ENCODE measurements around the gene PSME2. TPM values are rescaled to one million over a fixed set of nuclear protein-coding genes. Genes with fewer than 3 reads are reported as not detected.

The PSME2 gene
- total and polyA plus RNA-seq, 11 donors: 51.4 to 360 (median 90.4) TPM

DNA sequence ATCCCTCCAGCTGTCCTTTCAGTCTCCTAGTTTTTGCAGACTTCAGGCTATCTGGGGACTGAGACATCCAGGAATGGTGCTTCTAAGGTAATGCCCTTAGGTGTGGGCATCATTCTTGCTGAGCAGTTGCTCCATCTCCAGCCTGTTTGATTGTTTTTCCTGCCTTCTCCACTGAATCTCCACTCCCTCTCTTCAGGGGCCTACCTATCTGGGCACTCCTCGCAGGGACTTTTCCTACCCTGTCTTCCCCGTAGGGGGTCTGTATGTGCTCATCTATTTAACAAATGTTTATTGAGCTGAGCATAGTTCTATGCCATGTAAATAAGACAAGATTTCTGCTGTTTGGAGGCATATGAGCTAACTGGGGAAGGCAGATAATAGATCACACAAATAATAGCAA lies 13.4 kb downstream of the PSME2 start:
- DNase-seq (no peak), ATAC-seq (no peak)
- Histone ChIP-seq H3K4me3 (peak overlapping the region in 7 of 12 donors; percentile 38 to 58 (median 46)), H3K36me3 (peaks cover 0 to 13% (median 9%) of the 10 kb centered on the region in 9 donors), H3K27me3 (no peaks in the 10 kb centered on the region), H3K9me3 (no peaks in the 10 kb centered on the region), H3K27ac (peak overlapping the region; percentile 79 to 99 (median 93)), H3K4me1 (peaks cover 0 to 58% (median 37%) of the 10 kb centered on the region in 12 donors)
- TF ChIP-seq, protein P1, sequence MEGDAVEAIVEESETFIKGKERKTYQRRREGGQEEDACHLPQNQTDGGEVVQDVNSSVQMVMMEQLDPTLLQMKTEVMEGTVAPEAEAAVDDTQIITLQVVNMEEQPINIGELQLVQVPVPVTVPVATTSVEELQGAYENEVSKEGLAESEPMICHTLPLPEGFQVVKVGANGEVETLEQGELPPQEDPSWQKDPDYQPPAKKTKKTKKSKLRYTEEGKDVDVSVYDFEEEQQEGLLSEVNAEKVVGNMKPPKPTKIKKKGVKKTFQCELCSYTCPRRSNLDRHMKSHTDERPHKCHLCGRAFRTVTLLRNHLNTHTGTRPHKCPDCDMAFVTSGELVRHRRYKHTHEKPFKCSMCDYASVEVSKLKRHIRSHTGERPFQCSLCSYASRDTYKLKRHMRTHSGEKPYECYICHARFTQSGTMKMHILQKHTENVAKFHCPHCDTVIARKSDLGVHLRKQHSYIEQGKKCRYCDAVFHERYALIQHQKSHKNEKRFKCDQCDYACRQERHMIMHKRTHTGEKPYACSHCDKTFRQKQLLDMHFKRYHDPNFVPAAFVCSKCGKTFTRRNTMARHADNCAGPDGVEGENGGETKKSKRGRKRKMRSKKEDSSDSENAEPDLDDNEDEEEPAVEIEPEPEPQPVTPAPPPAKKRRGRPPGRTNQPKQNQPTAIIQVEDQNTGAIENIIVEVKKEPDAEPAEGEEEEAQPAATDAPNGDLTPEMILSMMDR (IDR thresholded peaks at IDR 0.05): no peak
- no peak for TF ChIP-seq POLR2A (IDR thresholded peaks at IDR 0.05)
- intact Hi-C loops (cut with DNase I): no loop called here
- WGBS, 4 donors: 65 to 82% (median 70%) methylated on average over 2 of the region's 2 CpGs

- intact Hi-C loops (cut with DNase I): no loop called here
- WGBS, 4 donors: 30 to 43% (median 39%) methylated on average over 19 to 24 of the region's 24 CpGs
- Histone ChIP-seq H3K27ac (peak overlapping the region; percentile 79 to 99 (median 93)), H3K4me1 (peaks cover 0 to 51% (median 31%) of the 10 kb centered on the region in 12 donors), H3K36me3 (peaks cover 0 to 5% (median 1%) of the 10 kb centered on the region in 9 donors), H3K9me3 (no peaks in the 10 kb centered on the region), H3K4me3 (peak overlapping the region; percentile 1 to 58 (median 41)), H3K27me3 (no peaks in the 10 kb centered on the region)
- DNase-seq (peak in 3 of 5 donors; percentile 30 to 51 (median 49)), ATAC-seq (peak in 1 of 4 donors; percentile 0)
- no peak for TF ChIP-seq POLR2A (IDR thresholded peaks at IDR 0.05)
- TF ChIP-seq, protein P1 (IDR thresholded peaks at IDR 0.05): no peak
Observed at GRCh38 chr14:24132061-24132685, 14.2 kb downstream of the PSME2 start.

GRCh38 chr14:24131549-24131966 lies 14.9 kb downstream of the PSME2 start:
- Histone ChIP-seq H3K36me3 (peaks cover 0 to 4% (median 0%) of the 10 kb centered on the region in 9 donors), H3K4me1 (peaks cover 0 to 45% (median 25%) of the 10 kb centered on the region in 12 donors), H3K9me3 (no peaks in the 10 kb centered on the region), H3K27me3 (no peaks in the 10 kb centered on the region), H3K27ac (peak overlapping the region; percentile 79 to 99 (median 93)), H3K4me3 (peak overlapping the region in 11 of 12 donors; percentile 1 to 58 (median 42))
- peak in 4 of 5 donors; percentile 35 to 68 (median 52) for DNase-seq
- ATAC-seq: peak; percentile 28 to 45 (median 35)
- intact Hi-C loops (cut with DNase I): loop anchor here in 3 of 10 donors (1.0 to 2.0 kb wide), 2 partner anchors 17 kb away; partner anchors contain the start of genes DCAF11 (in 3 of the 3) and NRL (in 3 of the 3)
- WGBS, 4 donors: 17 to 39% (median 35%) methylated on average over 7 to 15 of the region's 15 CpGs
- no peak for TF ChIP-seq POLR2A (IDR thresholded peaks at IDR 0.05)
- TF ChIP-seq, protein P1 (IDR thresholded peaks at IDR 0.05): no peak

Measured in heart left ventricle (tissue), 16 donors.